Endometrial microvascular endothelial cells (primary cell): ENCODE data around the gene CSRP2. TPM values are rescaled to one million over a fixed set of nuclear protein-coding genes. Genes with fewer than 3 reads are reported as not detected.

Experiments used
- in situ Hi-C: cut with HindIII; loops from 2 replicates; pipeline ENCODE4 v1.10.0; 2017; ENCODE audit warnings: low sequenced_read_pairs, low pct_unique_long_range_greater_than_20kb; ENCODE audit errors: inconsistent ontology term
- total RNA-seq: library from RNA; depleted of rRNA; stranded (reverse); fragments of >200 nt; gene quantifications from one replicate; pipeline ENCODE4 v1.2.3, GENCODE V29; 2015; ENCODE audit errors: inconsistent ontology term

CSRP2 gene
- total RNA-seq, 1 donor from 2014 or later: 3.0 TPM

DNA sequence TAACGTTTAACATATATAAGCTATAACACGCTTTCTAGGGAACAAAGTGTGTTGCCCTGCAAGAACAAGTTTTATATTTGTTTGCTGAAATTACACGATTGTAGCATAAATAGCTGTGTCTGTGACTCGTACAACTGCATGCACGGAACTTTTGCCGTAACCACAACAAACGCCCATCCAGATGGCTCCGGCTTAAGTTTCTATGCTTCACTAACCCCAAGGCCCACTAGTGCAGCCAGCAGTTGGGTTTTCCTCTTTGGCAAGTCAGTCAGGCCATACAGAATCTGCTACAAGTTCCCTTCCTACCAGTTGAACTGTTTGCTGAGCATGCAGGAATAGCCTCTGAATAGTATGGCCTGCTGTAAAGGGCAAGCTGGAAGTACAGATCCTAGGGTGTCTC is 12.1 kb downstream of the CSRP2 start:
- in situ Hi-C loops: no loop called here

DNA sequence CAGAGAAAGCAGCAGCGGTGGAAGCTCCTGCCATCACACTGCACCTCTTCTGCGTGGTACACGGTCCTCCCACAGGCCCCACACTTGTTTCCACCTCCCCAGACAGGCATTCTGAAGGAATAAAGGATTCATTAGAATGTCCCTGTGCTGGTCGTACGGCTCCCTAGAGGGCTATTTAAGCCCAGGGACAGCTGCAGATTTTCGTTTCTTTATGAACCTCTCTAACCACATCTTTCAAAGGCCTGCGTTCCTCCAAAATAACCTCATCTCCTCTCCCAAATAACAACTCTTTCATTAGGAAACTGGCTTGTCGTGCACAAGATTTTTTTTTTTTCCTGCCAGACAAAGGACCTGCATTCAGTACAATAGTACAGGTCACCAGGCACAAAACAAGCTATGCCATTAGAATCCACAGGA is 12.7 kb downstream of the CSRP2 start:
- in situ Hi-C loops: no loop called here

DNA sequence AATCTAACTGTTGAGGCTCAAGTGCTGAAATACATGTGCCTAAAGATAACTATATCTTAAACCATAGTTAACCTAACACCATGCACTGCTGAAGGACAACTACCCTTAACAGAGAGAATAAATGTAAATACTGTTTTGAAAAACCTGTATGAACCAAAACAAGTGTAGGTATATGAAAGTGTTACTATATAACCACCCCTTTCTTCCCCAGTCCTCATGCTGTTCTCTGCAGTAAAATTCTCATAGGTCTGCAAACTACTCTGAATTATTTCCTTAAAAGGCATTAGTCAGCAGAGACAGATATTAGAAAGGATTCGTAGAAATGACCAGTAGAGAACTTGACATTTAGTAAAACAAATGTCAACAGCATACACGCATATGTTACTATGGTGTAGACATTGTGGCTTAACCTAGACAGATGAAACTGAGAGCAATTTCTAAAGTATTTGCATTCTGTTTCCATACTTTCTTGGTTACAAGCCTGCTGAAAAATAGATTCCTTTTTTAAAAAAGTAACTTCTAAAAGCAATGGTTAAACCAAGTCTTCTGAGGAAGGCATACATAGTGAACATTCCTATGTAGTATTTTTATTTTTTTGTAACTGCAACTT is 13.9 kb downstream of the CSRP2 start:
- in situ Hi-C loops: no loop called here

GRCh38 chr12:76863837-76864236 is 15.0 kb downstream of the CSRP2 start:
- in situ Hi-C loops: no loop called here

- in situ Hi-C loops: no loop called here
These were observed 15.7 kb downstream of the CSRP2 start for GRCh38 chr12:76863005-76863670.

GRCh38 chr12:76860256-76860655 is 18.6 kb downstream of the CSRP2 start:
- in situ Hi-C loops: no loop called here

- in situ Hi-C loops: no loop called here
These were observed 19.2 kb downstream of the CSRP2 start for GRCh38 chr12:76859611-76860010.

DNA sequence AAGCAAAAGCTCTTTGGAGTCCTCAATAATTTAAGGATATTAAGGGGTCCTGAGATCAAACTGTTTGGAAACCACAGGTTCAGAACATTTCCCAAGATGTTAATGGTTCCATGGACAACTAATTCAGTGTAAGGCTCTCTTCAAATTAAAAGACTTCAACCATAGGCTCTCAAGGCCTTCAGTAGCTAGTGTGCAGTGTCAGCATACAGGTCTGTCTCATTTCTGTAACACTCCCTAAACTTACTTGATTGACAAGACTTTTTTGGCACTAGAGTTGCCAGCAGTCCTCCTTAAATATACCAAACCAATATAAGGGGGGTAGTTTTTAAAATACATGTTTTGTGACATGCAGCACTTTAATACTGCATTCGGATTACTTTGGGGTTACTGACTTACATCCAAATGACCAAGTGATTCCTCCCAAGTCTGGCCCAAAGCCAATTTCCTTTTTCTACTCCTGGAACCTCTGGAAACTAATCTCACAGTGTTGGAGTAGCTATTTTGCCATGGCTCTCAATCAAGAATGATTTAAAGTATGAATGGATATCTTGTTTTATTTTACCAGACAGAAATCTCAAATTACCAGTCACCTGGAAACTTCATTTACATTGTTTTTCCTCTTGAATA is 22.7 kb downstream of the CSRP2 start:
- in situ Hi-C loops: no loop called here

- in situ Hi-C loops: no loop called here
These were observed 23.5 kb downstream of the CSRP2 start for GRCh38 chr12:76855271-76855670.

DNA sequence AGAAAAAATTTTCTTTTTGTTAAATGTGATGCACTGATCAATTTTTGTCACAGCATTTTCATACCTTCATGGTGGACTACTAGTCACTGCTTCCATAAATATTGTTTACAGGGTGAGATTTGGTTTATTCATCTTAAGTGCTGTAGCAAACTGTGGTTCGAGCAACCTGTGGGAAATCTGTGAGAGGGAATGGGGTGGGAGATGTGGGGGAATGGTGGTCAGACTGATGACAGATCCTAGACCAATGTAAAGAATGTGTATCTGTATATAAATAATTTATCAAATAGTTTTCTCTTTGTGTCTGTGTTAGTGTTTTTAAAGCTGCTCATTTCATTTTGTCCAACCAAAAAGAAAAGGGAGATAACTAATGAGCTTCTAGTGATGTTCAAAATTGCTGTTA is 26.7 kb downstream of the CSRP2 start:
- in situ Hi-C loops: no loop called here

GRCh38 chr12:76848132-76848531 is 30.7 kb downstream of the CSRP2 start:
- in situ Hi-C loops: no loop called here

GRCh38 chr12:76847260-76847659 is 31.6 kb downstream of the CSRP2 start:
- in situ Hi-C loops: no loop called here

- in situ Hi-C loops: no loop called here
These were observed 42.2 kb downstream of the CSRP2 start for GRCh38 chr12:76836633-76837032.

DNA sequence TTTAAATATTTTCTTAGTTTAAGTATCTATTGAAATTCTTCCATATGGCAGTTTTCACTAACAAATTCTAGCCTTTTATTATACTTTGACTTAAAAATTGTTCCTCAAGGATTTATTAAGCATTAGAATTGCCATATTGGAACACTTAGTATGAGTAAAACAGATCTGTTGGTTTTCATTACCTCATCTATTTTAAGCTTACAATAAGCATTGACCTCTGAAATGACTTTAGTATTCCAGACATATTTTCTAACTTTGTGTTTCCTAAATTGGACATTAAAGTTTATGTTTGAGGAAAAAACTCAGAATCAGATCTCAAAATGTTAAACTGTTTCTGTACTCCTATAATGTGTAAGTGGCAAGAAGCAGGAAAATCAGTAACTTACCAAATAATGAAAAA is 48.4 kb downstream of the CSRP2 start:
- in situ Hi-C loops: no loop called here

- in situ Hi-C loops: no loop called here
These were observed 57.8 kb downstream of the CSRP2 start for GRCh38 chr12:76820888-76821482.

GRCh38 chr12:76813972-76814371 is 64.8 kb downstream of the CSRP2 start:
- in situ Hi-C loops: no loop called here

DNA sequence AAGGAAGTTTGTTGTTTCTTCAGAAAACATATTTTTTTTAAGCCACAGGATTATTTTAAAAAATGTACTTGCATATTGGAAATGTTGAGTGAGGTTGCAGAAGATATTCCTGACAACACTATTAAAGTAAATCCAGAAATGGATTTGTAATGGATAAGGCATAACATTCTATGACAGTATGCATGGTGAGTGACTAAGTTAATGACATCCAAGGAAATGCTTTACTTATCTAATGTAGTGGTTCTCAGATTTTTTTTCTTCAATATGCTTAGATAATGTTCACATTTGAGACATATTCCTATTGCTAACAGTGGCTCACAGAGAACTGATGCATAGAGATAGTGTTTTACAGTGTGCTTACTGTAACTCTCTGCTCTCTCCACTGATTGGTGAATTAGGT is 65.6 kb downstream of the CSRP2 start:
- in situ Hi-C loops: no loop called here

DNA sequence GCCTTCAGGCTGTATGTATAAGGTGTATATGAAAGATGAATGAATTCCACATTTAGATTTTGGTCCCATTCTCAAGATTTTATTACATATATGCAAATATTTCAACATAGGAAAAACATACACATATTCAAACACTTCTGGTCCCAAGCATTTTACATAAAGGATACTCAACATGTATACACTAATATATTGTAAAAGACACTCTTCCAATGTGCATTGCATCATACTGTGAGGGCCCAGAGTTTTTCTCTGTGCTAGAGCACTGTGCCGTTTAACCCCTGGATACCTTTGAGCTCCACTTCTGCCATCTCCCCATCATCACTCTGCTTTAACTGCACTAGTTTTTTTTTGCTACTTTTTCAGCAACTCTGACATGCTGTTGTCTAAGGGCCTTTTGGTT is 66.8 kb downstream of the CSRP2 start:
- in situ Hi-C loops: no loop called here

DNA sequence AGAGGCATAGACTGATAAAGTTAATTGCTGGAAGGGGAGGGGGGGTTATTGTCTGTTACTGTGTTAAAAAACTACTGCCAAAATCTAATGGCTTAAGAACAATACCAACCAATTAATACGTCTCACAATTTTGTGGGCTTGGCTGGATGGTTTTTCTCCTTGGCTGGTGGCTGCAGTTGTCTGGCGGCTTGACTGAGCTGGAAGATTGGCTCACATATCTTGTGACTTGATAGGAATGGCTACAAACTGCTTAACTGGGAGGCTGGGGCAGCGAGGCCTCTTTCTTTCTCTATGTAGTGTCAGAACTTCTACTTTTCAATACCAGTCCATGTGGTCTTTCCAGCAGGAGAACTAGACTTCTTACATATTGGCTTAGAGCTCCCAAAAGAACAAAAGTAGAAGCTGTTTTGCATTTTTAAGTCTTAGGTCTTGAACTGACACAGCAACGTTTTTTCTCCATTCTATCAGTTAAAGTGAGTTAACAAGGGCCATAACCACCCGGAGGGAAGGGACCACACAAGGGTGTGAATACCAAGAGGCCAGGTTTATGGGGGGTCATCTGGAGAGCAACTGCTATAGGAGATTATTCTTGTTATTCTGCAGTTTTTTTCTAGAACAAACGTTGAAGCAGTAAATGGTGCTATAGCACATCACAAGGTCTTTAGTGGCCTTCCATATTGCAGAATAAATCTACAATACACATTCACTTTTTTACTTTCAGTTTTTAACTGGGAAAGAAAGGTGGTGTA is 68.0 kb downstream of the CSRP2 start:
- in situ Hi-C loops: no loop called here
